GM23248 (cell line): ENCODE results near the gene BTAF1.

ENCODE experiments used
- EZH2 ChIP-seq: fragments of 200-600 bp; sonication (generic); IDR thresholded peaks from 2 replicates; pipeline ENCODE4 v1.6.1; 2018; ENCODE audit warnings: antibody characterized with exemption, mild to moderate bottlenecking; ENCODE audit not compliant: insufficient read depth, poor library complexity, severe bottlenecking
- EZH2phosphoT487 ChIP-seq: fragments of 200-600 bp; sonication (generic); IDR thresholded peaks from 2 replicates; pipeline ENCODE4 v1.6.1; 2018; ENCODE audit warnings: antibody characterized with exemption, moderate library complexity, mild to moderate bottlenecking, low read depth; ENCODE audit not compliant: insufficient read depth

DNA sequence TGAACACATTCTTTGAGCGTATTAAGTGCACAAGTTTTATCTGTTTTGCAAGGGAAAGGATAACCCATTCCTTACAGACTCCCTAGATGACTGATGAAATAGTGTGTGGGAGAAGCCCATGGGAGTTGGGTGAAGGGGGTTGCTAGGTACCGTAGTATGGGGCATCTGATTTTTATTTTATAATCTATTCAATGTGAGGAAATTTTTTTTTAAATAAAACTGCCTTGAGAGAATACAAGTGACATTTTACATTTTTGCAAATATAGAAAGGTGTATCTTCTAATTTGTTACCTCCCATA, 1.4 kb downstream of the BTAF1 start:
- no peak for TF ChIP-seq EZH2
- TF ChIP-seq EZH2phosphoT487, result no peak
